HG03521 (cell line): ENCODE results near the gene ADCY7.
A peak's percentile ranks its signal among the peaks of the same experiment; 100 is the strongest.

Experiments
- ATAC-seq: cut with Tn5 transposase; IDR thresholded peaks from one replicate; pipeline ENCODE4 v1.9.1; 2021; ENCODE audit warnings: mild to moderate bottlenecking, moderate library complexity; ENCODE audit not compliant: unreplicated experiment

ADCY7 gene

DNA sequence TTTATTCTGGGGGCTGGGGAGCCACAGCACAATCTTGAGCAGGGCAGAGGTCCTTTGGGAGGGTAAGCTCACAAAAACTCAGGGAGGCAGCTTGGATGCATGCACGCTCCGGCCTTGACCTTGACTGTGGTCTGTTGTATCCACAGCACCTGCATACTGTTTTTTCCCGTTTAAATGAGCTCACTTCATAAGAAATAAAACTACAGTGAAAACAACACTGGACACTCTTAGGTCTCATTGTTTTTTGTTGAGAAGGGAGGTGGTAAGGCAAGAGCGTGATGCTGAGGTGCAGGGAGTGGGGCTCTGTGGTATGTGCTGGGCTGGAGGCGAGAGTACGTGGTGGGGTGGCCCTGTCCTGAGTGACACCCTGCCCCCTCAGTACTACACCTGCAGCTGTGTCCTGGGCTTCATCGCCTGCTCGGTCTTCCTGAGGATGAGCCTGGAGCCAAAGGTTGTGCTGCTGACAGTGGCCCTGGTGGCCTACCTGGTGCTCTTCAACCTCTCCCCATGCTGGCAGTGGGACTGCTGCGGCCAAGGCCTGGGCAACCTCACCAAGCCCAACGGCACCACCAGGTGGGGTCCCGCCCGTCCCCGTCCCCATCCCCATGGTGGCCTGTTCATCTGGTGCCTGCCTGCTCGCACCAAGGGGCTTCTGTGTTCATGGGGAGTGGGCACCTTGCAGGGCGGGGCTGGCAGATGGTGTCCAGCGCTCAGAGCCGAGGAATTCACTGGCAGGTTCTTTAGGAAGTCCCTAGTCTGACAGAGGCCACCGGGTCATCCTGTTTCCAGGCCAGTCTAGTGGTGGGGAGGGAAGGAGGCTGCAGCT lies 44.2 kb downstream of the ADCY7 start:
- no peak for ATAC-seq

DNA sequence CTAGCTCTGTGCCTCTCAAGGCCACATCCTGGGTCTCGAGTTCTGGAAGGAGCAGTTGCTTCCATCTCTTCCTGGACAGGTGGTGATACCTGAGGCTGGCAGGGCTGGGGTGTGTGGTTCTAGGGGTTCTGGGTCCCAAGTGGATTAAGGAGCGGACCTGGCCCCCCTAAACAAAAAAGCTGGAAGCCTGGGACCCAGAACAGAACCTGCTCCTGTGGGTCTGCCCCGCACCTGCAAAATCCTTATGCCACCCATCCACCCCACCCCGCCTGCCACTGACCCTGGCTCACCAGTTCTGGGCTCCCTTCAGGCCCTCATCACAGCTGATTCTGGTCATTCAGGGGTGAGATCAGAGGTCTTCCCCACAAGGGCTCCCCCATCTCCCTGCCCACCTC lies 44.8 kb downstream of the ADCY7 start:
- no peak for ATAC-seq

DNA sequence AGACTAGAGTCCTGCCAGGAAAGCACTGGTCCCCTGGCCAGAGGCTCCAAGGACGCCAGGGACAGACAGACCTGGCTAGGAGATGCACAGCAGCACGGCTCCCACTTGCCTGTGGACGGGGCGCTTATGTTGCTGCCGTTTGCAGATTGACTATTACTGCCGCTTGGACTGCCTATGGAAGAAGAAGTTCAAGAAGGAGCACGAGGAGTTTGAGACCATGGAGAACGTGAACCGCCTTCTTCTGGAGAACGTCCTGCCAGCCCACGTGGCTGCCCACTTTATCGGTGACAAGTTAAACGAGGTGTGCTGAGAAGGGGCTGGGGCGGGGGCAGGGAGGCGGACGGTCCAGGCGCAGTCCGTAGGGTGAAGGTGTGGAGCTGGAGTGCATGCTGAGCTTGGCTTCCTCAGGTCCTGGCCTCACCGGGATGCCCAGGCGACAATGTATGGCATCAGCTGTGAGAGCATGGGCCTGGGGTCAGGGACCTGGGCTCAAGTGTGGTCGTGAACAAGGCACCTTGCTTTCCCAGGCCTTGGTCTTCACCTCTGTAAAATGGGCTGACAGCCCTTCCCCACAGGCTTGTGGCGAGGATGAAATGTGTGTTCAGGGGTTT lies 45.6 kb downstream of the ADCY7 start:
- ATAC-seq, result no peak

- no peak for ATAC-seq
Observed at GRCh38 chr16:50313596-50314478, 47.5 kb downstream of the ADCY7 start.

DNA sequence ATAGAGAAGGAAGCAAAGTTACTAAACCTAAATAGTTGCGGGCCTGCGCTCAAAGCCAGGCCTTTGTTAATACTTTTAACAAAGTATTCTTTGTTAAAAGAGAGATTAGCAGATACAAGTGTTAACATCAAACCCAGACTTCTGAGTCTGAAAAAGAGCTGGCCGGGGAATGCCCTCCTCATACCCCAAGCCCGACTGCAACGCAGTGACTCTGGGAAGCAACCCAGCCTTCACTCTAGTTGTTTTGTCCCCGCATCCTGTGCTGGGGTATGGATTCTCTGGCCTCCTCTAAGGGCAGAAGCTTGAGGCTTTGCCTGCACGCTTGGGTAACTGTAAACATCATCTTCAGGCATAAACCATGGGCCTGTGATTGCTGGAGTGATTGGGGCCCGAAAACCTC lies 48.3 kb downstream of the ADCY7 start:
- ATAC-seq, result no peak

GRCh38 chr16:50315346-50315997 lies 49.1 kb downstream of the ADCY7 start:
- ATAC-seq, result no peak

DNA sequence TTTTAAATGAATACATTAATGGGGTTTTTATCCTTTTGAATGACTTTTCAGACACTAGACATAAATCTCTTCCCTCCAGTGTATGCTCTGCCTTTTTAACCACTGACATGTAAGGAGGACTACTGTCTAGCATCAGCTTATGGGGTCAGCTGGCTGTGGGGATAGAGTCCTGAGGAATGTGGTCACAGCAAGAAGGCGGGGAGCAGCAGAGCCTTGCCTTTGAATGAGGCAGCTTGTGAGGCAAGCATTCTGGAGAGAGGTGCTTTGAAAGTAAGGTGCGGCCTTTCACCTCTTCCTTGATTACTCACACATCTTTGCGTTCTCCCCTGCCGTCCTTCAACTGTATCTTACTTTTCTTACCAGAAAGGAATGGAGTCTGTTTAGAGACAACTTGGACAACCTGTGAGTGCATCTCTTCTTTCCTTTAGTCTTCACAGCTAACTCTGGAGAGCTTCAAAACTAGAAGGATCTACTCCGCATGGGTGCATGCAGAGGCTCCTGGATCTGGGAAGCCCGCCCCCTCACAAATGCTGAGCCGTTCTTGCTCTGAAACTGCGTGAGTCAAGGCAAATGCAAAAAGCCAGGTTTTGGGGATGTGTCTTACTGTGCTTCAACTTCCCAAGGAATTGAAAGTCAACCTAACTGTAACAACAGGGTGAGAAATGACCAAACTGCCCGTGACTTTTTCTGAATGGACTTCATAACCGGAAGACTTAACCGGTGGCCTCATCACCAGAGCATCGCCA lies 49.9 kb downstream of the ADCY7 start:
- no peak for ATAC-seq

- ATAC-seq, result no peak
Observed at GRCh38 chr16:50316848-50317630, 50.7 kb downstream of the ADCY7 start.

GRCh38 chr16:50318796-50319578 lies 52.6 kb downstream of the ADCY7 start:
- ATAC-seq, result no peak

DNA sequence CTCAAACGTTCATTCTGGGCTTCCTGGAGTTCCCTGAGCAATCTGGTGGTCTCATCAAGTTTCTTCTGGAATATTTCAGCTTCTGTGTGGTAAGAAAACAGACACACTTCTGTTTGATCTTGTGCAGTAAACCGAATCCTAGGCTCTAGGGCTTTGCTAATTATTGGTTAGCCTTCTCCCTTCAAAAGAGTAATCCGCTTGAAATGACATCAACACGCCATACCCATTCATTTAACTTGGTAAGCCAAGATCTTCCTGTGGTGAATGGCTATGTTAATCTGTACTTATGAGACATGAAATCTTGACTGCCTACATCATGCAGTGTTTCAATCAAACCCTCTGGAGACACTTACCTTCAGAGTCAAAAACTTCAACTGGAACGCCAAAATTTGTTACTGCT lies 54.0 kb downstream of the ADCY7 start:
- ATAC-seq, result no peak

DNA sequence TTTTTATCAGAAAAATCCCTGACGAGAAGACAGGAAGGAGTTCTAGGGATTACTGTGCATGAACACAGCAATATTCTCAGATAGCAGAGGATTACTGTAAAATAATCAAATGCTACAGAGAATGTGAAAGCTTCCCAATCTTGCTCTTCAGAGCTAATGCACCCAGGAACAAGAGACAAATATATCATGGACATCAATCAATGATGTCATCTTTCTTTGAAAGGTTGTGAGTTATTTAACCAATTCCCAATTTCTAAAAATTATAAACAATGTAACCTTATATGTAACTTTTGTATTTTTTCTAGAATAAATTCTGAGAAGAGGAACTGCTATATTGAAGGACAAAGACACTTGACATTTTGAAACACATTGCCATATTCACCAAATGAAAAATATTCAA lies 56.0 kb downstream of the ADCY7 start:
- ATAC-seq, result no peak

DNA sequence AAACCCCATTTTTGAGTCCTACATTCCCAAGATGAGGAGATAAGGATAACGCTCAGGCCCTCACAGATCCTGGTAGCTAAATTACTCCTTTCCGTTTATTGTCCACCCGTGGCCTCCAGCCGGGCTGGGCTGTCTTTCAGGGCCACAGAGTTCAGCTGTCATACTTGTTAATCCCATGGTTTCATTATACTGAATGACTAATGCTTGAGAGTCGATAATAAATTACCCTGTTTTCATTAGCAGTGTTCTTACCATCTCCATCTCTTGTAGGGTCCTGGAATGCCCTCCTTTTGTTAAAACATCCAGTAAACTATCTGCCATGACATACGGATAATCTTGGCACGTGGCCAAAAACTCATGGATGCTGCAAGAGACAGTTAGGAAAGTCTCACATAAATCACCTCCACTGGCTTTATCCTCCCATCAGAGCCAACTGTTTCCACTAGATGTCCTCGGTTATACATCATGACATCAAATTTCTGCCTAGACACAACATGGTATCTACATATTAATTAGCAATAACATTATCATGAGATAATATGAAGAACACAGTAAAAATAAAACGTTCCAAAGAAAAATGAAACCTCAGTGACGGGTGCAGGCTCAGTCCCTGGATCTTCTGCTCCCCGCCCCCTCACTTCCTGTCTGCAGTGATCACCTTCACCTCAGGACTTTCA lies 57.1 kb downstream of the ADCY7 start:
- ATAC-seq, result no peak

- no peak for ATAC-seq
Observed at GRCh38 chr16:50324345-50324744, 58.0 kb downstream of the ADCY7 start.

GRCh38 chr16:50326264-50326663 lies 59.9 kb downstream of the ADCY7 start:
- no peak for ATAC-seq

- ATAC-seq, result peak; percentile 64
Observed at GRCh38 chr16:50326835-50327465, 60.6 kb downstream of the ADCY7 start.

DNA sequence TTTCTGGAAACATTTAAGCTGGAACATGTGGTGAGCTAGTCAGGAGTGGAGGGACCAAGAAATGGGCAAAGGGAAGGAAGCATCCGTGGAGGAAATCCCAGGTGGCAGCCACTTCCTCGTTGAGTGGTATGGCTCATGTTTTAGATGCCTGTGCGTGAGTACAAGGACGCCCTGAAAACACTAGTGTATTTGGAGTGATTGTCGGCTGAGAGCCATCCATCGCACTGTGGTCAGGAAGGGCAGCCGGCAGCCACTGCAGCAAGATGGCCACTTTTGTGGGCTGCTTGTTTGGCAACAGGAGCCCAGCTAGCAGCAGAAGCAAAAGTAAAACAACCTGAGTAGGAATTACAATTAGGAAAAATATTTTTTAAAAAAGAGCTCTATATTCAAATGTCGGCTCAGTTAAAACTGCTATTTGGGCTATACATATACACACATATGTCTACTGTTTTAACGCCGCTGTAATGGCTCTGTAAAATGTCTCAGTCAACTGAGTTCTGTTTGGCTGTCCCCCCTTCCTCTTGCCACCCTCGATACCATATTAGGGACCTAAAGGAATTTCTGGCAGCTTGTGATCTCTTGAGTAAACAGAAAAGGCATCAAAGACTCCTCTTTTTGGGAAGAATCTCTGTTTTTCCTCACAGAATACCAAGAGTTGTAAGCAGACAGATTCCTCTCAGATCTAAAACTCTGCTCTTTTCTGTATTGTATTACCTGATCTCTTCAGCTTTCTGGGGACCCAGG lies 63.3 kb downstream of the ADCY7 start:
- ATAC-seq, result no peak

DNA sequence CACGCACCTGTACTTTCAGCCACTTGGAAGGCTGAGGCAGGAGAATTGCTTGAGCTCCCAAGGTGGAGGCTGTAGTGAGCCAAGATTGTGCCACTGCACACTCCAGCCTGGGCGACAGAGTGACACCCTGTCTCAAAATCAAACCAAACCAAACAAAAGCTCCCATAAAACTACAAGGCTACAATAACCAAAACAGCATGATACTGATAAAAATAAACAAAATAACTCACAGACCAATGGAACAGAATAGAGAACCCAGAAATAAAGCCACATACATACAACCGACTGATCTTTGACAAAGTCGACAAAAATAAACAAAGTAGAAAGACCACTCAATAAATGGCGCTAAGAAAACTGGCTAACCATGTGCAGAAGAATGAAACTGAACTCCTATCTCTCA lies 65.2 kb downstream of the ADCY7 start:
- ATAC-seq, result no peak
